ENCODE data around the gene SPX. TPM values are rescaled to one million over a fixed set of nuclear protein-coding genes. Genes with fewer than 3 reads are reported as not detected.

The SPX gene
- total RNA-seq, 1 donor from 2014 or later, result 0.18 TPM

DNA sequence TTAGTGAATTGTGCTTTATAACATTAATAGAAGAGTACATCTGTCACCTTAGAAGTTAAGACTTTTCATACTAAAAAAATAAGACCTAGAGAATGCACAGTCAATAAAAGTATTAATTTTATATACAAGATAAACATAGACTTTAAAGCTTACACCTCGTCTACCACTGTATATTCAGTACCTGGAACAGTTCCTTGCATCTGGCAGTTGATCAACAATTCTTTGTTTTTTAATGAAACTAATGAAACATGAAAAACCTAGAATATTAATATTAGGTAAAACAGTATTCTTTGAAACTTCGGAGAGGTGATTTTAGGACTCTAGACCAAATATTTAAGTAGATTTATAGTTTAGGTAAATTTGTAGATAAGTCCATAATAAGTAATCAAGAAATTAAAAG, 20.2 kb upstream of the SPX start:
- DNase-seq (ENCODE audit: low spot score), result no peak
- Mint-ChIP-seq H3K9me3 (ENCODE audit: unreplicated experiment) (no peaks in the 10 kb centered on the region), H3K4me1 (ENCODE audit: unreplicated experiment) (peaks cover 11% of the 10 kb centered on the region), H3K36me3 (ENCODE audit: low read depth, unreplicated experiment) (peaks cover 6% of the 10 kb centered on the region), H3K27me3 (ENCODE audit: unreplicated experiment) (no peaks in the 10 kb centered on the region), H3K27ac (ENCODE audit: unreplicated experiment) (no peak overlapping the region), H3K4me3 (ENCODE audit: unreplicated experiment) (no peak overlapping the region)
- TF ChIP-seq, protein P1, sequence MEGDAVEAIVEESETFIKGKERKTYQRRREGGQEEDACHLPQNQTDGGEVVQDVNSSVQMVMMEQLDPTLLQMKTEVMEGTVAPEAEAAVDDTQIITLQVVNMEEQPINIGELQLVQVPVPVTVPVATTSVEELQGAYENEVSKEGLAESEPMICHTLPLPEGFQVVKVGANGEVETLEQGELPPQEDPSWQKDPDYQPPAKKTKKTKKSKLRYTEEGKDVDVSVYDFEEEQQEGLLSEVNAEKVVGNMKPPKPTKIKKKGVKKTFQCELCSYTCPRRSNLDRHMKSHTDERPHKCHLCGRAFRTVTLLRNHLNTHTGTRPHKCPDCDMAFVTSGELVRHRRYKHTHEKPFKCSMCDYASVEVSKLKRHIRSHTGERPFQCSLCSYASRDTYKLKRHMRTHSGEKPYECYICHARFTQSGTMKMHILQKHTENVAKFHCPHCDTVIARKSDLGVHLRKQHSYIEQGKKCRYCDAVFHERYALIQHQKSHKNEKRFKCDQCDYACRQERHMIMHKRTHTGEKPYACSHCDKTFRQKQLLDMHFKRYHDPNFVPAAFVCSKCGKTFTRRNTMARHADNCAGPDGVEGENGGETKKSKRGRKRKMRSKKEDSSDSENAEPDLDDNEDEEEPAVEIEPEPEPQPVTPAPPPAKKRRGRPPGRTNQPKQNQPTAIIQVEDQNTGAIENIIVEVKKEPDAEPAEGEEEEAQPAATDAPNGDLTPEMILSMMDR (IDR thresholded peaks at IDR 0.05; ENCODE audit: unreplicated experiment), result no peak

DNA sequence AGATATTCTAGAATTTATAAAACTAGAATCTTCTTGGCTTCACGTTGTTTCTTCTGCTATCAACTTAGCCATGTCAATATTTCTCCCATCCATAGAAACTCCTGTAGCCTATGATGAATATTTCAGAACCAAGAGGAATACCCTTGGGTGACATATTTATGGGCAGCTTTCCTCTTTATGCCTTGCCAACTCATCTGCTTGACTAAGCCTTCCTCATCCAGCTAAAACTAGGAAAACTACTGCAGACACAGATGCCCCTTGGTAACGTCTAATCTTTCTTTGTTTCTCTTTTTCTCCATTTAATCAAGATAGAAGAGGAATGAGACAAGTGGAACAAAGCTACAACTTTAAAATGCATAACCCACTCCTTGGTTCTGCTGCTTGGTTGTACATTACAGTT, 18.2 kb upstream of the SPX start:
- no peak overlapping the region for H3K27ac Mint-ChIP-seq (ENCODE audit: unreplicated experiment)
- DNase-seq (ENCODE audit: low spot score), result no peak
- no peaks in the 10 kb centered on the region for H3K9me3 Mint-ChIP-seq (ENCODE audit: unreplicated experiment)
- H3K4me3 Mint-ChIP-seq (ENCODE audit: unreplicated experiment), result no peak overlapping the region
- H3K4me1 Mint-ChIP-seq (ENCODE audit: unreplicated experiment), result peaks cover 2% of the 10 kb centered on the region
- H3K27me3 Mint-ChIP-seq (ENCODE audit: unreplicated experiment), result no peaks in the 10 kb centered on the region
- TF ChIP-seq, protein P1 (IDR thresholded peaks at IDR 0.05; ENCODE audit: unreplicated experiment), result no peak
- peaks cover 6% of the 10 kb centered on the region for H3K36me3 Mint-ChIP-seq (ENCODE audit: low read depth, unreplicated experiment)

DNA sequence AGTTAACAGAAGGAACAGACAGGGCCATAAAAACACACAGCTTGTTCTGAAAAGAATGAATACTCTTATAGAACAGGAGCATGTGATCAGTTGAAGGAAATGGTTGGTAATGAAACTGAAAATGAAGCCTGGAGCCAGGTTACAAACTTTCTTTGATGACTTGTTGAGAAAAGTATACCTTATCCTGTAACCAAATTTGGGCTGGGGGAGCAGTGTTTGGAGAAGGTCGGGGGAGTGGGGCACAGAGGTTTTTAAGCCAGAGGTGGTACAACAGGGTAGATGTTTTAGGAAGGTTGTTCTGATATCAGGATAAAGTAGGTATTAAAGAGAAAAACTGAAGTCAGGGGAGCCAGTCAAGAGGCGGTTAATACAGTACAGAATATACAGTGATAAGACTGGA, 16.3 kb upstream of the SPX start:
- no peaks in the 10 kb centered on the region for H3K27me3 Mint-ChIP-seq (ENCODE audit: unreplicated experiment)
- TF ChIP-seq, protein P1 (IDR thresholded peaks at IDR 0.05; ENCODE audit: unreplicated experiment), result no peak
- no peaks in the 10 kb centered on the region for H3K4me1 Mint-ChIP-seq (ENCODE audit: unreplicated experiment)
- no peaks in the 10 kb centered on the region for H3K9me3 Mint-ChIP-seq (ENCODE audit: unreplicated experiment)
- no peak overlapping the region for H3K27ac Mint-ChIP-seq (ENCODE audit: unreplicated experiment)
- DNase-seq (ENCODE audit: low spot score), result no peak
- H3K4me3 Mint-ChIP-seq (ENCODE audit: unreplicated experiment), result no peak overlapping the region
- H3K36me3 Mint-ChIP-seq (ENCODE audit: low read depth, unreplicated experiment), result peaks cover 6% of the 10 kb centered on the region

DNA sequence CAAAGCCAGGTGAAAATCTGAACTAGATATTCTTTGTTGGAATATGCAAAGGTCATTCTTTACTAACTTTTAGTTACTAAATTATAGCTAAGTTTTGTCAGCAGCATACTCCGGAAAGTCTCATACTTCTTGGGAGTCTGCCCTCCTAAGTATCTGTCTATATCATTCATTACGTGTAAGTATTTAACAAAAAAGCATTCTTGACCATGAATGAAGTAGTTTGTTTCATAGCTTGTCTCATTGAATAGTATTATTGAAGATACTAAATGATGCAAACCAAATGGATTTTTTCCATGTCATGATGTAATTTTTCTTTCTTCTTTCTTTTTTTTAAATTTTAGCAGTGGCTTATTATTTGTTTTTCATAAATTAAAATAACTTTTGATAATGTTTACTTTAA, 9.8 kb upstream of the SPX start:
- Mint-ChIP-seq H3K9me3 (ENCODE audit: unreplicated experiment) (no peaks in the 10 kb centered on the region), H3K36me3 (ENCODE audit: low read depth, unreplicated experiment) (no peaks in the 10 kb centered on the region), H3K27me3 (ENCODE audit: unreplicated experiment) (no peaks in the 10 kb centered on the region), H3K27ac (ENCODE audit: unreplicated experiment) (no peak overlapping the region), H3K4me3 (ENCODE audit: unreplicated experiment) (no peak overlapping the region), H3K4me1 (ENCODE audit: unreplicated experiment) (no peaks in the 10 kb centered on the region)
- TF ChIP-seq, protein P1 (IDR thresholded peaks at IDR 0.05; ENCODE audit: unreplicated experiment), result no peak
- no peak for DNase-seq (ENCODE audit: low spot score)

DNA sequence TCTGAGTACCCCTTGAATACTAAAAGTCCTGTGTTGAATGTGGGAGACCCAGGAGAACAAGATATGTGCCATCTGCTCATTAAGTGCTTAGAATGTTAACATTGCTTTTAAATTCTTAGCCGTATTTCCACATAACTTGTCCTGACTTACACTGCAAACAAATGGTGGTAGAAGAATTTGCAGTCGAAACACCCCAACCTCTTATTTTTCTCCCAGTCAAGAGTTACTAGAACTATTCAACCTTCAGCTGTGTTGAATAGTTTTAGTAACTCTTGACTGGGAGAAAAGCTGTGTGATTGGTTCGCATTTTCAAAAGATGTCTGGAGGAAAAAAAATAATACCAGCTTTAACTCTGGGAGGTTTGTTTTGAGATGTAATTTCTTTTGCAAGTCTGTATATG, 7.6 kb upstream of the SPX start:
- H3K9me3 Mint-ChIP-seq (ENCODE audit: unreplicated experiment), result no peaks in the 10 kb centered on the region
- no peaks in the 10 kb centered on the region for H3K4me1 Mint-ChIP-seq (ENCODE audit: unreplicated experiment)
- no peaks in the 10 kb centered on the region for H3K27me3 Mint-ChIP-seq (ENCODE audit: unreplicated experiment)

More for the DNA sequence above, 7.6 kb upstream of the SPX start:
- Mint-ChIP-seq H3K27ac (ENCODE audit: unreplicated experiment) (no peak overlapping the region), H3K4me3 (ENCODE audit: unreplicated experiment) (no peak overlapping the region), H3K36me3 (ENCODE audit: low read depth, unreplicated experiment) (no peaks in the 10 kb centered on the region)
- DNase-seq (ENCODE audit: low spot score), result no peak
- TF ChIP-seq, protein P1 (IDR thresholded peaks at IDR 0.05; ENCODE audit: unreplicated experiment), result no peak
